ENCODE results near the gene PRKCQ. TPM values are rescaled to one million over a fixed set of nuclear protein-coding genes. Genes with fewer than 3 reads are reported as not detected.

The PRKCQ gene
- total and polyA plus RNA-seq, 2 of the 13 experiments (the other 11 are each of a cell fraction or from before 2014, with no cell fraction given), result 0.13 to 0.35 TPM

GRCh38 chr10:6402349-6402709, 177.7 kb downstream of the PRKCQ start (continued):
- TF ChIP-seq NFAT5 (CRISPR knock-in tag; IDR thresholded peaks at IDR 0.05), result no peak
- TF ChIP-seq POLR2AphosphoS5 (IDR thresholded peaks at IDR 0.05; ENCODE audit: low read depth, low read length), result no peak
- no peak for TF ChIP-seq SNAPC4 (CRISPR knock-in tag; IDR thresholded peaks at IDR 0.05)
- no peak for TF ChIP-seq PRDM10 (CRISPR knock-in tag; IDR thresholded peaks at IDR 0.05; ENCODE audit: low read depth)

Measured in HepG2 (cell line).